ENCODE measurements around the gene TNP1.

Gene TNP1

GRCh38 chr2:216879727-216880508 lies 20.1 kb upstream of the TNP1 start:
- DNase-seq (ENCODE audit: low read depth): no peak
- no peak for TF ChIP-seq CTCF (conservative IDR thresholded peaks at IDR 0.05; ENCODE audit: control insufficient read depth, insufficient read depth, low read depth, low read length)

DNA sequence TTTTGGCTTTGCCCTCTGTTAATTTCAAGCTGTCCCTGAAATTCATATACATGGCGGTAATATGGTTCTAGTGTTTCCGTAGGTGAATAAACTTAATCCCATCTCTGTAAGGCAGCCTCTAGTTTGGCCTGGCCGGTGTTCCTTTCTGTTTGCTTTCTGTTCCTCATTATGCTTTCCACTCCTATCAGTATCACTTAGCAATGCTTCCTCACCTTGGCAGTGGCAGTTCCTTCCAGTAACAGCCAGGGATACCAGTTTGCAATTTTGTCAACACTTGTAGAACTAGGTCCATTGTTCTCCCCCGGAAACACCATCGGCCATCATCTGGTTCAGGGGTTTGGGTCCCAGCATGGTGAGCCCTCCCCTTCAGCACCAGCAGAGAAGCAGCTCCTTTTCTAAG lies 18.2 kb upstream of the TNP1 start:
- no peak for TF ChIP-seq CTCF (conservative IDR thresholded peaks at IDR 0.05; ENCODE audit: control insufficient read depth, insufficient read depth, low read depth, low read length)
- DNase-seq (ENCODE audit: low read depth): no peak
- no peak overlapping the region for H3K4me3 ChIP-seq (ENCODE audit: control insufficient read depth, low read depth, low read length)

More at GRCh38 chr2:216879727-216880508, 20.1 kb upstream of the TNP1 start:
- no peak overlapping the region for H3K4me3 ChIP-seq (ENCODE audit: control insufficient read depth, low read depth, low read length)

- peak; percentile 27 for TF ChIP-seq CTCF (conservative IDR thresholded peaks at IDR 0.05; ENCODE audit: control insufficient read depth, insufficient read depth, low read depth, low read length)
- DNase-seq (ENCODE audit: low read depth): peak; percentile 10
- H3K4me3 ChIP-seq (ENCODE audit: control insufficient read depth, low read depth, low read length): no peak overlapping the region
These were observed 17.2 kb upstream of the TNP1 start for GRCh38 chr2:216877085-216877484.

DNA sequence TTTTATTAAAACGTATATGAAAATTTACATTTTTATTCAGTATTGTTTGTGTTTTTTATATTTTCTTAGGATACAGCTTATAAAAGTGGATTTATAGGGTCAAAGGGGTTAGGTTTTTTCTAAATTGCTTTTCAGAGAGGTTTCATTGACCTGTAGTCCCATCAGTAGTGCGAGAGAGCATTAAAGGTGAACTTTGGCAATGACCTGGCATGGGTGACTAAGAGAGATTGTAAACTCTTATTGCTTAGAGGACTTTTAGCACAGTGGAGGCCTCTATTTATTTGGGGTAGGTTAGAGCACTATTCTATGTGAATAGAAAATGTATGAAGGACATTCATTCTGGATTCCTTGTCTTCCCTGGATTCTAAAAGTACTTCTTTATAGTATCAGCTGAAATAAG lies 16.0 kb upstream of the TNP1 start:
- no peak for DNase-seq (ENCODE audit: low read depth)
- no peak overlapping the region for H3K4me3 ChIP-seq (ENCODE audit: control insufficient read depth, low read depth, low read length)
- TF ChIP-seq CTCF (conservative IDR thresholded peaks at IDR 0.05; ENCODE audit: control insufficient read depth, insufficient read depth, low read depth, low read length): no peak

DNA sequence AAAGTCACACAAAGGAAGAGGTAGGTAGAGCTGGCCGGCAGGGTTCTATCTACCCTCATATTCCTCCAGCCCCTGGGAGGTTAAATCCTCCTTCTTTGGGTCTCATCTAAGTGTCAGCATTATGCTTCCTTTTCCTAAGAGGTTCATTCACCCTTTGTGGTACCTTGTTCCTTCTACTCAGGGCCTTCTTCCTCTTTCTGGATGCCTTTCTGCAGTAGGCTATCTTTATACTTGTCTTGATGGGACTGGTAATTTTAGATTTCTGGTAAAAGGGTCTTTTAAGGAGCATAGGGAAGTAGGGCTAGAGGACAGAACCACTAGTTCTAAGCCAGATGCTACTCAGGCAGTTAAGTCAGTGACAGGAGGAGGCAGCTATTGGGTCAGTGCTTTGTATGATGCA lies 13.7 kb upstream of the TNP1 start:
- no peak for TF ChIP-seq CTCF (conservative IDR thresholded peaks at IDR 0.05; ENCODE audit: control insufficient read depth, insufficient read depth, low read depth, low read length)
- H3K4me3 ChIP-seq (ENCODE audit: control insufficient read depth, low read depth, low read length): no peak overlapping the region
- no peak for DNase-seq (ENCODE audit: low read depth)

- no peak overlapping the region for H3K4me3 ChIP-seq (ENCODE audit: control insufficient read depth, low read depth, low read length)
These were observed 12.8 kb upstream of the TNP1 start for GRCh38 chr2:216872624-216873023.

More at GRCh38 chr2:216872624-216873023, 12.8 kb upstream of the TNP1 start:
- DNase-seq (ENCODE audit: low read depth): no peak
- TF ChIP-seq CTCF (conservative IDR thresholded peaks at IDR 0.05; ENCODE audit: control insufficient read depth, insufficient read depth, low read depth, low read length): no peak

All from fibroblast of mammary gland (primary cell).